ENCODE data around the gene ZBTB39. TPM values are rescaled to one million over a fixed set of nuclear protein-coding genes. Genes with fewer than 3 reads are reported as not detected.

The ZBTB39 gene
- total and polyA plus RNA-seq, 2 donors (not counting 1 experiment from before 2014, with no cell fraction given): 5.4 to 13.9 TPM

GRCh38 chr12:56980941-56981530 is 25.3 kb downstream of the ZBTB39 start:
- H3K36me3 ChIP-seq (replicated peaks in 1 of 2; ENCODE audit: control extremely low read depth in 1 of 2, control insufficient read depth in 1 of 2, extremely low read depth in 1 of 2, insufficient read depth in 2 of 2, low read length in 1 of 2): no peaks in the 10 kb centered on the region
- TF ChIP-seq EZH2 (IDR thresholded peaks at IDR 0.05; ENCODE audit: borderline replicate concordance, insufficient read depth, low read depth, low read length, poor library complexity, severe bottlenecking): no peak
- no peak for TF ChIP-seq CTCF (IDR thresholded peaks at IDR 0.05)
- H3K4me1 Mint-ChIP-seq: no peaks in the 10 kb centered on the region
- WGBS (ENCODE audit: insufficient coverage): 100% methylated on average over 4 of the region's 4 CpGs
- POLR2A ChIA-PET: no interaction called here
- no peak overlapping the region for H3K4me3 ChIP-seq (ENCODE audit: control extremely low read depth in 1 of 5, extremely low read depth in 1 of 5, insufficient read depth in 1 of 5, low read depth in 2 of 5, low read length in 4 of 5)
- H3K27ac ChIP-seq (ENCODE audit: low read length in 2 of 2): no peak overlapping the region
- CTCF ChIA-PET: interaction anchor here (1.3 kb wide), 1 partner anchor 223 kb away, joined by 3 read pairs; no protein-coding TSS in a partner anchor
- H4K20me1 ChIP-seq (ENCODE audit: control insufficient read depth, insufficient read depth, low read length, poor library complexity, severe bottlenecking): no peaks in the 10 kb centered on the region
- no peak overlapping the region for H3K4me3 Mint-ChIP-seq
- H3K27ac Mint-ChIP-seq: no peak overlapping the region
- no peaks in the 10 kb centered on the region for H3K4me1 ChIP-seq (ENCODE audit: control insufficient read depth in 2 of 2, insufficient read depth in 2 of 2, low read length in 2 of 2)
- intact Hi-C loops (cut with micrococcal nuclease): no loop called here
- H3K79me2 ChIP-seq (ENCODE audit: control insufficient read depth, insufficient read depth, low read length): no peaks in the 10 kb centered on the region
- DNase-seq (no peak), ATAC-seq (ENCODE audit: low read depth) (no peak)
- H3K27me3 ChIP-seq (replicated peaks in 1 of 4; ENCODE audit: control extremely low read depth in 1 of 4, control insufficient read depth in 3 of 4, insufficient read depth in 4 of 4, low read length in 3 of 4): no peaks in the 10 kb centered on the region
- no peaks in the 10 kb centered on the region for H3K9me3 ChIP-seq (ENCODE audit: control extremely low read depth in 1 of 3, control insufficient read depth in 2 of 3, insufficient read depth in 1 of 3, low read length in 2 of 3)
- H3K9ac ChIP-seq (ENCODE audit: low read length): no peak overlapping the region
- no peaks in the 10 kb centered on the region for H3K9me3 Mint-ChIP-seq (ENCODE audit: insufficient read depth)
- H3K4me2 ChIP-seq (replicated peaks; ENCODE audit: low read depth, low read length, poor library complexity, severe bottlenecking): no peak overlapping the region
- no peak overlapping the region for H2AFZ ChIP-seq (ENCODE audit: insufficient read depth, low read depth, low read length, poor library complexity, severe bottlenecking)
- no peaks in the 10 kb centered on the region for H3K27me3 Mint-ChIP-seq

DNA sequence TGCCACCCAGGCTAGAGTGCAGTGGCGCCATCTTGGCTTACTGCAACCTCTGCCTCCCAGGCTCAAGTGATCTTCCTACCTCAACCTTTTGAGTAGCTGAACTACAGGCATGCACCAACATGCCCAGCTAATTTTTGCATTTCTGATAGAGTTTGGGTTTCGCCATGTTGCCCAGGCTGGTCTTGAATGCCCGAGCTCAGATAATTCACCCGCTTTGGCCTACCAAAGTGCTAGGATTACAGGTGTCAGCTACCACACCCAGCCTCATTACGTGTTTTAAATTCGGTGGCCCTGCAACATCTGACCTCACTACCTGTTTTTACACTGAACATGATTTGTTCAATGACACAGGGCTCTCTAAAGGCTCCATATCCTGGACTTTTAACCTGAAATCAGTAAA is 26.1 kb downstream of the ZBTB39 start:
- no peak overlapping the region for H3K9ac ChIP-seq (ENCODE audit: low read length)
- H3K9me3 ChIP-seq (ENCODE audit: control extremely low read depth in 1 of 3, control insufficient read depth in 2 of 3, insufficient read depth in 1 of 3, low read length in 2 of 3): no peaks in the 10 kb centered on the region
- ChIA-PET CTCF (no interaction called here), POLR2A (no interaction called here)
- H3K27ac ChIP-seq (ENCODE audit: low read length in 2 of 2): no peak overlapping the region
- Mint-ChIP-seq H3K9me3 (ENCODE audit: insufficient read depth) (no peaks in the 10 kb centered on the region), H3K4me1 (no peaks in the 10 kb centered on the region), H3K27me3 (no peaks in the 10 kb centered on the region), H3K27ac (no peak overlapping the region), H3K4me3 (no peak overlapping the region)
- intact Hi-C loops (cut with micrococcal nuclease): no loop called here
- TF ChIP-seq EZH2 (IDR thresholded peaks at IDR 0.05; ENCODE audit: borderline replicate concordance, insufficient read depth, low read depth, low read length, poor library complexity, severe bottlenecking) (no peak), CTCF (IDR thresholded peaks at IDR 0.05) (no peak)
- H3K27me3 ChIP-seq (replicated peaks in 1 of 4; ENCODE audit: control extremely low read depth in 1 of 4, control insufficient read depth in 3 of 4, insufficient read depth in 4 of 4, low read length in 3 of 4): no peaks in the 10 kb centered on the region
- no peaks in the 10 kb centered on the region for H3K79me2 ChIP-seq (ENCODE audit: control insufficient read depth, insufficient read depth, low read length)
- H3K36me3 ChIP-seq (replicated peaks in 1 of 2; ENCODE audit: control extremely low read depth in 1 of 2, control insufficient read depth in 1 of 2, extremely low read depth in 1 of 2, insufficient read depth in 2 of 2, low read length in 1 of 2): no peaks in the 10 kb centered on the region
- H3K4me2 ChIP-seq (replicated peaks; ENCODE audit: low read depth, low read length, poor library complexity, severe bottlenecking): no peak overlapping the region
- H3K4me1 ChIP-seq (ENCODE audit: control insufficient read depth in 2 of 2, insufficient read depth in 2 of 2, low read length in 2 of 2): no peaks in the 10 kb centered on the region
- WGBS (ENCODE audit: insufficient coverage): 96% methylated on average over 6 of the region's 6 CpGs
- no peaks in the 10 kb centered on the region for H4K20me1 ChIP-seq (ENCODE audit: control insufficient read depth, insufficient read depth, low read length, poor library complexity, severe bottlenecking)
- no peak for DNase-seq
- H2AFZ ChIP-seq (ENCODE audit: insufficient read depth, low read depth, low read length, poor library complexity, severe bottlenecking): no peak overlapping the region
- no peak for ATAC-seq (ENCODE audit: low read depth)
- H3K4me3 ChIP-seq (ENCODE audit: control extremely low read depth in 1 of 5, extremely low read depth in 1 of 5, insufficient read depth in 1 of 5, low read depth in 2 of 5, low read length in 4 of 5): no peak overlapping the region

All from B cell (primary cell).